Mucosa of descending colon (tissue), 3 donors: ENCODE results near the gene SNRPN. TPM values are rescaled to one million over a fixed set of nuclear protein-coding genes. Genes with fewer than 3 reads are reported as not detected.

ENCODE experiments used
- ATAC-seq: fragments of 200-7000 bp; cut with Tn5 transposase; one replicate; pipeline ENCODE4 v1.9.1; 2020; ENCODE audit warnings: mild to moderate bottlenecking, moderate library complexity
- DNase-seq, 3 donors: peaks; one replicate each; pipeline ENCODE4 v3.0.0-alpha.2; 2020
- H3K36me3 ChIP-seq: fragments of 200-600 bp; one replicate; pipeline ENCODE4 v1.8.0; 2021; ENCODE audit warnings: low read depth, mild to moderate bottlenecking
- H3K4me1 ChIP-seq: fragments of 200-600 bp; one replicate; pipeline ENCODE4 v1.8.0; 2021; ENCODE audit warnings: low read depth, mild to moderate bottlenecking
- H3K4me3 ChIP-seq: fragments of 200-600 bp; one replicate; pipeline ENCODE4 v1.8.0; 2021; ENCODE audit warnings: mild to moderate bottlenecking
- H3K9me3 ChIP-seq: fragments of 200-600 bp; one replicate; pipeline ENCODE4 v1.8.0; 2021; ENCODE audit warnings: mild to moderate bottlenecking
- intact Hi-C, 2 donors: fragments of 100-400 bp; cut with DNase I in 1 of 2; cut with micrococcal nuclease in 1 of 2; formaldehyde crosslinking; loops; one replicate each; pipeline versions ENCODE4 v1.11.0 to v1.11.1; 2022; cut with DNase I, micrococcal nuclease
- total RNA-seq, 3 donors: library from RNA; stranded (reverse); fragmentation: NEBNext Ultra II Directional in 2 of 3; extraction: Animal tissue kit (Norgen Biotek cat#: 25700) in 2 of 3; gene quantifications; one replicate each; pipeline versions ENCODE4 v1.2.1 to v1.2.4, GENCODE V29; 2021 to 2023
- TF ChIP-seq, protein P1 (sequence below): fragments of 200-600 bp; IDR thresholded peaks from one replicate; pipeline ENCODE4 v1.8.0; 2022; ENCODE audit warnings: antibody characterized with exemption, mild to moderate bottlenecking
- donor health status: DM: no; HTN: no; CAD: no; lungs with moderate emphysema.
- donor health status: DM: no; HTN: no; CAD: no.
- donor health status: DM: no; HTN: yes; CAD: no.

SNRPN gene
- total RNA-seq, 3 donors from 2014 or later: 17.6 to 85.5 (median 18.7) TPM

DNA sequence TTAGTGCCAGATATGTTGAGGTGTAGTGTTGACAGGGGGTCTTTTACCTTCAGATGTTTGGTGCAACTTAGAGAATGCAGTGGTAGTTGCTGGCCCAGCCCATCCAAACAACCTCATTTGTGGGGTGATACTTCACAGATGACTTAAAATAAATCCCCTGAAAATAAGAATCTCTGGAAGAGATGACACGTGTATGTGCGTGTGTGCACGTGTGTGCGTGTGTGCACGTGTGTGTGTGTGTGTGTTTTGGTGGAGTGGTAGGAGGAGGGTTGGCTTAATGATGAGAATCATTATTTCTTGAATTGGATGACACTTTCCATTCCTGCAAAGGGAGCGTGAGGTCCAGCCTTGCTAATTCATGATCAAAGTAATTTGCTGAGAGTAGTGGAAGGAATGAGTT, 31.9 kb downstream of the SNRPN start:
- Histone ChIP-seq H3K4me1 (no peaks in the 10 kb centered on the region), H3K4me3 (no peak overlapping the region), H3K9me3 (peaks cover 83% of the 10 kb centered on the region), H3K36me3 (no peaks in the 10 kb centered on the region)
- TF ChIP-seq, protein P1, sequence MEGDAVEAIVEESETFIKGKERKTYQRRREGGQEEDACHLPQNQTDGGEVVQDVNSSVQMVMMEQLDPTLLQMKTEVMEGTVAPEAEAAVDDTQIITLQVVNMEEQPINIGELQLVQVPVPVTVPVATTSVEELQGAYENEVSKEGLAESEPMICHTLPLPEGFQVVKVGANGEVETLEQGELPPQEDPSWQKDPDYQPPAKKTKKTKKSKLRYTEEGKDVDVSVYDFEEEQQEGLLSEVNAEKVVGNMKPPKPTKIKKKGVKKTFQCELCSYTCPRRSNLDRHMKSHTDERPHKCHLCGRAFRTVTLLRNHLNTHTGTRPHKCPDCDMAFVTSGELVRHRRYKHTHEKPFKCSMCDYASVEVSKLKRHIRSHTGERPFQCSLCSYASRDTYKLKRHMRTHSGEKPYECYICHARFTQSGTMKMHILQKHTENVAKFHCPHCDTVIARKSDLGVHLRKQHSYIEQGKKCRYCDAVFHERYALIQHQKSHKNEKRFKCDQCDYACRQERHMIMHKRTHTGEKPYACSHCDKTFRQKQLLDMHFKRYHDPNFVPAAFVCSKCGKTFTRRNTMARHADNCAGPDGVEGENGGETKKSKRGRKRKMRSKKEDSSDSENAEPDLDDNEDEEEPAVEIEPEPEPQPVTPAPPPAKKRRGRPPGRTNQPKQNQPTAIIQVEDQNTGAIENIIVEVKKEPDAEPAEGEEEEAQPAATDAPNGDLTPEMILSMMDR: no peak
- intact Hi-C loops: no loop called here
- DNase-seq: no peak
- no peak for ATAC-seq

DNA sequence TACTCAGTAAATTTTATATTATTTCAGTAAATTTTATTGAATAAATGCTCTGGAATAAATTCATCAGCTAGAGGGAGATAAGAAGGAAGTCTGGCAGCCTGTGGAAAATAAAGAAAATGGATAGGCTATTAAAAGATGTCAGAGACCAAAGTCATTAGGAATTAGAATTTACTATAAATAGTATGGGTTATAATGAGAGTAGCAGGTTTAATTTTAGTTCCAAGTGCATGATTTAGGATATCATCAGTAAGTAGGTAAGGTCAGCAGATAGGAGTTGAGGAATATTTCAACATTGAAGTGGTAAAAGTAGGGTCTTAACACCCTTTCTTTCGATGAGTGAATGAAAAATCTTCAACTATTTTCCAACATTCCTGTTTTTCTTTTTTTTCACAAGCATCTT, 64.6 kb downstream of the SNRPN start:
- no peaks in the 10 kb centered on the region for H3K4me1 ChIP-seq
- DNase-seq: no peak
- TF ChIP-seq, protein P1: no peak
- ATAC-seq: no peak
- H3K36me3 ChIP-seq: no peaks in the 10 kb centered on the region
- H3K4me3 ChIP-seq: no peak overlapping the region
- intact Hi-C loops: no loop called here
- H3K9me3 ChIP-seq: peaks cover 96% of the 10 kb centered on the region

DNA sequence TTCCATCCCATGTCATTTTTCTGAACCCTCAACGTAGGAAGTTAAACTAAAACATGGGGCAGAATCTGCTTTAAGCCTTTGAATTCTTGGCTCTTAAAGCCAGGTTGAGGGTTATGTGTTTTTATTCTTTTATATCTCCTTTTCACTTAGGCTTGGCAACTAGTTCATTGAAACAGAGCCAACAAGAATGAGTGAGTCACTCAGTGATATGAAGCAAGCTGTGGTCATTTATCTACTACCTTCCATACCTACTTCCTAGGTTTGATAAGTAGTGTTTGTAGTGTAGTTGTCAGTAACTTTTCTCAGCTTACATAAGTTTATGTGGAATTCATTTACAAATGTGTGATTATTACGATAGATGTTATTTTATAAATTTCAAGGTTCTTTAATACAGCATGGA, 67.4 kb downstream of the SNRPN start:
- H3K4me1 ChIP-seq: no peaks in the 10 kb centered on the region
- peaks cover 91% of the 10 kb centered on the region for H3K9me3 ChIP-seq
- H3K36me3 ChIP-seq: no peaks in the 10 kb centered on the region
- H3K4me3 ChIP-seq: no peak overlapping the region
- DNase-seq (no peak), ATAC-seq (no peak)
- TF ChIP-seq, protein P1: no peak
- intact Hi-C loops: no loop called here

Other genes starting within 250 kb of the SNRPN start
- gene SNURF, start within 50 bp of the SNRPN start, total RNA-seq: 10 to 100 TPM in 1 of 3 donors, 1 to 10 TPM in 1, under 1 TPM in 1; 0.55 to 15.8 (median 3.9) TPM